Measurements from ENCODE around the gene TGFB1. TPM values are rescaled to one million over a fixed set of nuclear protein-coding genes. Genes with fewer than 3 reads are reported as not detected.

Gene TGFB1
- total and polyA plus RNA-seq, 9 of the 15 experiments (the other 6 are each of a cell fraction or from before 2014, with no cell fraction given) = 0.24 to 159 (median 17.2) TPM

DNA sequence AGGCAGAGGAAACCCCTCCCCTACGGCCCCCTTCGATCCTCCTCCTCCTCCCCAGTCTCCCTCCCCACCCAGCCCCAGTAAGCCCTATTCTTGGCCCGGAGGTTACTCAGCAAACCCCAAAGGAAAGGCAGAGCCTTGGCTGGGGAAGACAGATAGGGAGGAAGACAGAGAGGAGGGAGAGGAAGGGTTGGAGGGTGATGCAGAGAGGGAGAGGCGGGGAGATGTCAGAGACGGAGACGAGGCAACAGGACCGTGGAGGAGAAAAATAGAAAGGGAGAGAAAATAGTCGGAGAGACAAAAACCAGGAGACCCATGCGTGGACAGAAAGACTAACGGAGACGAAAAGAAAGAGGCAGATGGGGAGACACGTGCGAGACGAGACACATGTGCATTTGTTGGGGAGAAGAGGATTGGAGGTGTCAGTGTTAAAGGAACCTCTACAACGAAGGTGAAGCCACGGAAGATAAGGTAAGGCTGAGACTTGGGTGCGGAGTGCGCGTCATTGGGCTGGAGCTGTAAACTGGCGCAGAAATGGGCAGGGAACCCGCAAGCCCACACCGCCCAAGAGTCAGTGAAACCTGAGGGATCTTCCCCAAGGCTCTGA, 2.9 kb downstream of the TGFB1 start (continued):
- TF ChIP-seq GTF2F1 (IDR thresholded peaks at IDR 0.05; ENCODE audit: low read depth, low read length) (no peak), HDAC1 (IDR thresholded peaks at IDR 0.05) (peak; percentile 44 to 98; a peak in 3 of 4 replicates), MYC (IDR thresholded peaks at IDR 0.05; ENCODE audit: low read depth, low read length) (no peak), MYC (CRISPR knock-in tag; IDR thresholded peaks at IDR 0.05; ENCODE audit: borderline replicate concordance, low read depth) (peak; percentile 62; the same call in 1 of the 2 replicates), POLR2H (tag; IDR thresholded peaks at IDR 0.05; ENCODE audit: low read depth) (no peak), ZNF212 (CRISPR knock-in tag; IDR thresholded peaks at IDR 0.05) (no peak), MEF2A (IDR thresholded peaks at IDR 0.05; ENCODE audit: control insufficient read depth, low read depth, low read length) (peak; percentile 70; the same call in 1 of the 2 replicates), RBM39 (optimal IDR thresholded peaks at IDR 0.05; ENCODE audit: low read depth, low read length) (peak; percentile 34), U2AF2 (optimal IDR thresholded peaks at IDR 0.05; ENCODE audit: low read depth, low read length) (no peak), DPF2 (IDR thresholded peaks at IDR 0.05) (peak; percentile 89), MCM2 (IDR thresholded peaks at IDR 0.05; ENCODE audit: low read depth) (0 out of 2 replicates have a peak, but pooled peaks have one; percentile 15), NBN (IDR thresholded peaks at IDR 0.05; ENCODE audit: low read depth) (peak; percentile 37; the same call in 1 of the 2 replicates), CHD1 (IDR thresholded peaks at IDR 0.05; ENCODE audit: low read length) (peak; percentile 92), CAMTA2 (CRISPR knock-in tag; conservative IDR thresholded peaks at IDR 0.05) (no peak), CBFA2T3 (IDR thresholded peaks at IDR 0.05) (peak; percentile 74), JUND (IDR thresholded peaks at IDR 0.05; ENCODE audit: borderline replicate concordance, low read depth, low read length) (0 out of 2 replicates have a peak, but pooled peaks have one; percentile 34), JUND (tag; IDR thresholded peaks at IDR 0.05; ENCODE audit: borderline replicate concordance, low read depth, low read length) (0 out of 3 replicates have a peak, but pooled peaks have one; percentile 6), SRSF1 (IDR thresholded peaks at IDR 0.05; ENCODE audit: low read depth, low read length) (no peak), TAF1 (IDR thresholded peaks at IDR 0.05; ENCODE audit: control insufficient read depth, extremely low read depth, insufficient read depth, low read length, severe bottlenecking) (peak; percentile 64), XRCC5 (IDR thresholded peaks at IDR 0.05; ENCODE audit: low read depth, low read length) (no peak), TEAD4 (IDR thresholded peaks at IDR 0.05; ENCODE audit: low read length) (0 out of 2 replicates have a peak, but pooled peaks have one; percentile 17), TEAD4 (CRISPR knock-in tag; IDR thresholded peaks at IDR 0.05; ENCODE audit: borderline replicate concordance) (no peak)
- TF ChIP-seq, protein P1, sequence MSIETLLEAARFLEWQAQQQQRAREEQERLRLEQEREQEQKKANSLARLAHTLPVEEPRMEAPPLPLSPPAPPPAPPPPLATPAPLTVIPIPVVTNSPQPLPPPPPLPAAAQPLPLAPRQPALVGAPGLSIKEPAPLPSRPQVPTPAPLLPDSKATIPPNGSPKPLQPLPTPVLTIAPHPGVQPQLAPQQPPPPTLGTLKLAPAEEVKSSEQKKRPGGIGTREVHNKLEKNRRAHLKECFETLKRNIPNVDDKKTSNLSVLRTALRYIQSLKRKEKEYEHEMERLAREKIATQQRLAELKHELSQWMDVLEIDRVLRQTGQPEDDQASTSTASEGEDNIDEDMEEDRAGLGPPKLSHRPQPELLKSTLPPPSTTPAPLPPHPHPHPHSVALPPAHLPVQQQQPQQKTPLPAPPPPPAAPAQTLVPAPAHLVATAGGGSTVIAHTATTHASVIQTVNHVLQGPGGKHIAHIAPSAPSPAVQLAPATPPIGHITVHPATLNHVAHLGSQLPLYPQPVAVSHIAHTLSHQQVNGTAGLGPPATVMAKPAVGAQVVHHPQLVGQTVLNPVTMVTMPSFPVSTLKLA (conservative IDR thresholded peaks at IDR 0.05) = peak; percentile 94 to 97
- TF ChIP-seq, protein P2, sequence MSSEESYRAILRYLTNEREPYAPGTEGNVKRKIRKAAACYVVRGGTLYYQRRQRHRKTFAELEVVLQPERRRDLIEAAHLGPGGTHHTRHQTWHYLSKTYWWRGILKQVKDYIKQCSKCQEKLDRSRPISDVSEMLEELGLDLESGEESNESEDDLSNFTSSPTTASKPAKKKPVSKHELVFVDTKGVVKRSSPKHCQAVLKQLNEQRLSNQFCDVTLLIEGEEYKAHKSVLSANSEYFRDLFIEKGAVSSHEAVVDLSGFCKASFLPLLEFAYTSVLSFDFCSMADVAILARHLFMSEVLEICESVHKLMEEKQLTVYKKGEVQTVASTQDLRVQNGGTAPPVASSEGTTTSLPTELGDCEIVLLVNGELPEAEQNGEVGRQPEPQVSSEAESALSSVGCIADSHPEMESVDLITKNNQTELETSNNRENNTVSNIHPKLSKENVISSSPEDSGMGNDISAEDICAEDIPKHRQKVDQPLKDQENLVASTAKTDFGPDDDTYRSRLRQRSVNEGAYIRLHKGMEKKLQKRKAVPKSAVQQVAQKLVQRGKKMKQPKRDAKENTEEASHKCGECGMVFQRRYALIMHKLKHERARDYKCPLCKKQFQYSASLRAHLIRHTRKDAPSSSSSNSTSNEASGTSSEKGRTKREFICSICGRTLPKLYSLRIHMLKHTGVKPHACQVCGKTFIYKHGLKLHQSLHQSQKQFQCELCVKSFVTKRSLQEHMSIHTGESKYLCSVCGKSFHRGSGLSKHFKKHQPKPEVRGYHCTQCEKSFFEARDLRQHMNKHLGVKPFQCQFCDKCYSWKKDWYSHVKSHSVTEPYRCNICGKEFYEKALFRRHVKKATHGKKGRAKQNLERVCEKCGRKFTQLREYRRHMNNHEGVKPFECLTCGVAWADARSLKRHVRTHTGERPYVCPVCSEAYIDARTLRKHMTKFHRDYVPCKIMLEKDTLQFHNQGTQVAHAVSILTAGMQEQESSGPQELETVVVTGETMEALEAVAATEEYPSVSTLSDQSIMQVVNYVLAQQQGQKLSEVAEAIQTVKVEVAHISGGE (CRISPR knock-in tag; IDR thresholded peaks at IDR 0.05) = peak in 1 of 3 experiments; percentile 46; a peak in 1 of 6 replicates
- TF ChIP-seq, protein P3, sequence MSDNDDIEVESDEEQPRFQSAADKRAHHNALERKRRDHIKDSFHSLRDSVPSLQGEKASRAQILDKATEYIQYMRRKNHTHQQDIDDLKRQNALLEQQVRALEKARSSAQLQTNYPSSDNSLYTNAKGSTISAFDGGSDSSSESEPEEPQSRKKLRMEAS (CRISPR knock-in tag; IDR thresholded peaks at IDR 0.05) = peak; percentile 82
